ENCODE measurements around the gene CCL14. TPM values are rescaled to one million over a fixed set of nuclear protein-coding genes. Genes with fewer than 3 reads are reported as not detected.

Gene CCL14
- polyA plus RNA-seq, 1 donor (not counting 4 experiments of a cell fraction or from before 2014, with no cell fraction given): not detected

- no peak for TF ChIP-seq EZH2 (IDR thresholded peaks at IDR 0.05; ENCODE audit: low read length)
- no peak for TF ChIP-seq CTCF (optimal IDR thresholded peaks at IDR 0.05 in 1 of 3, IDR thresholded peaks at IDR 0.05 in 1 of 3, conservative IDR thresholded peaks at IDR 0.05 in 1 of 3; ENCODE audit: extremely low read depth in 1 of 3, insufficient read depth in 2 of 3, low read length in 3 of 3)
- Histone ChIP-seq H2AFZ (ENCODE audit: control insufficient read depth, low read length) (no peak overlapping the region), H3K9me3 (ENCODE audit: control insufficient read depth, low read depth, low read length) (no peaks in the 10 kb centered on the region), H4K20me1 (ENCODE audit: control insufficient read depth, extremely low read depth, insufficient read depth, low read length) (no peaks in the 10 kb centered on the region), H3K9me1 (ENCODE audit: control insufficient read depth, extremely low read depth, insufficient read depth, low read length) (no peaks in the 10 kb centered on the region), H3K4me2 (ENCODE audit: control insufficient read depth, extremely low read depth, insufficient read depth, low read depth, low read length) (no peak overlapping the region), H3K27me3 (ENCODE audit: control insufficient read depth, extremely low read depth, insufficient read depth, low read length) (no peaks in the 10 kb centered on the region), H3K36me3 (ENCODE audit: control insufficient read depth in 2 of 2, extremely low read depth in 1 of 2, insufficient read depth in 2 of 2, low read length in 2 of 2) (no peaks in the 10 kb centered on the region), H3K4me1 (ENCODE audit: control insufficient read depth, extremely low read depth, insufficient read depth, low read length) (peaks cover 10% of the 10 kb centered on the region), H3K4me3 (ENCODE audit: control insufficient read depth in 2 of 3, extremely low read depth in 1 of 3, insufficient read depth in 2 of 3, low read depth in 1 of 3, low read length in 3 of 3) (no peak overlapping the region), H3K27ac (ENCODE audit: control insufficient read depth, insufficient read depth, low read length) (no peak overlapping the region), H3K79me2 (ENCODE audit: control insufficient read depth, insufficient read depth, low read length) (no peaks in the 10 kb centered on the region), H3K9ac (ENCODE audit: control insufficient read depth, extremely low read depth, insufficient read depth, low read length) (no peak overlapping the region)
- DNase-seq (ENCODE audit: low read depth, low spot score) (no peak), FAIRE-seq (no peak)
- dilution Hi-C loops (cut with MboI; ENCODE audit: extremely low pct_ligation_motif_present, low sequenced_read_pairs): no loop called here
These were observed 47.6 kb upstream of the CCL14 start for GRCh38 chr17:36034127-36034526.

- no peaks in the 10 kb centered on the region for H3K9me1 ChIP-seq (ENCODE audit: control insufficient read depth, extremely low read depth, insufficient read depth, low read length)
- H3K4me1 ChIP-seq (ENCODE audit: control insufficient read depth, extremely low read depth, insufficient read depth, low read length): peaks cover 10% of the 10 kb centered on the region
- DNase-seq (ENCODE audit: low read depth, low spot score) (no peak), FAIRE-seq (no peak)
- H4K20me1 ChIP-seq (ENCODE audit: control insufficient read depth, extremely low read depth, insufficient read depth, low read length): no peaks in the 10 kb centered on the region
- H2AFZ ChIP-seq (ENCODE audit: control insufficient read depth, low read length): no peak overlapping the region
- no peaks in the 10 kb centered on the region for H3K9me3 ChIP-seq (ENCODE audit: control insufficient read depth, low read depth, low read length)
- dilution Hi-C loops (cut with MboI; ENCODE audit: extremely low pct_ligation_motif_present, low sequenced_read_pairs): no loop called here
- H3K27ac ChIP-seq (ENCODE audit: control insufficient read depth, insufficient read depth, low read length): no peak overlapping the region
- TF ChIP-seq CTCF (optimal IDR thresholded peaks at IDR 0.05 in 1 of 3, IDR thresholded peaks at IDR 0.05 in 1 of 3, conservative IDR thresholded peaks at IDR 0.05 in 1 of 3; ENCODE audit: extremely low read depth in 1 of 3, insufficient read depth in 2 of 3, low read length in 3 of 3) (no peak), EZH2 (IDR thresholded peaks at IDR 0.05; ENCODE audit: low read length) (no peak)
- no peak overlapping the region for H3K4me3 ChIP-seq (ENCODE audit: control insufficient read depth in 2 of 3, extremely low read depth in 1 of 3, insufficient read depth in 2 of 3, low read depth in 1 of 3, low read length in 3 of 3)
- no peaks in the 10 kb centered on the region for H3K27me3 ChIP-seq (ENCODE audit: control insufficient read depth, extremely low read depth, insufficient read depth, low read length)
- H3K36me3 ChIP-seq (ENCODE audit: control insufficient read depth in 2 of 2, extremely low read depth in 1 of 2, insufficient read depth in 2 of 2, low read length in 2 of 2): no peaks in the 10 kb centered on the region
- H3K4me2 ChIP-seq (ENCODE audit: control insufficient read depth, extremely low read depth, insufficient read depth, low read depth, low read length): no peak overlapping the region
- H3K79me2 ChIP-seq (ENCODE audit: control insufficient read depth, insufficient read depth, low read length): no peaks in the 10 kb centered on the region
- no peak overlapping the region for H3K9ac ChIP-seq (ENCODE audit: control insufficient read depth, extremely low read depth, insufficient read depth, low read length)
These were observed 44.4 kb upstream of the CCL14 start for GRCh38 chr17:36030956-36031355.
